ENCODE measurements around the gene PRSS57. TPM values are rescaled to one million over a fixed set of nuclear protein-coding genes. Genes with fewer than 3 reads are reported as not detected.
A peak's percentile ranks its signal among the peaks of the same experiment; 100 is the strongest.

The PRSS57 gene
- total and polyA plus RNA-seq, 2 of the 4 experiments (the other 2 are of a cell fraction), result not detected

GRCh38 chr19:682678-683320 is 12.5 kb downstream of the PRSS57 start:
- peaks cover 11% of the 10 kb centered on the region for H4K20me1 ChIP-seq (ENCODE audit: insufficient read depth, low read length)
- in situ Hi-C loops (cut with MboI; ENCODE audit: low sequenced_read_pairs), result no loop called here
- no peaks in the 10 kb centered on the region for H3K27me3 ChIP-seq (ENCODE audit: control insufficient read depth, insufficient read depth, low read length)
- H3K18ac ChIP-seq (ENCODE audit: low read depth, low read length), result no peak overlapping the region
- no peak overlapping the region for H2BK5ac ChIP-seq (ENCODE audit: low read depth, low read length, poor library complexity, severe bottlenecking)
- ATAC-seq (ENCODE audit: low read depth), result no peak
- BruUV-seq (replicated peaks), result no TSS peak
- no peaks in the 10 kb centered on the region for H3K9me3 ChIP-seq (ENCODE audit: control insufficient read depth, insufficient read depth, low read length)
- H3K4me1 ChIP-seq (ENCODE audit: control insufficient read depth, insufficient read depth, low read length), result peaks cover 7% of the 10 kb centered on the region
- no peak overlapping the region for H2AK5ac ChIP-seq (ENCODE audit: low read depth, low read length)
- dilution Hi-C loops (cut with HindIII; ENCODE audit: low sequenced_read_pairs, unreplicated experiment), result no loop called here
- H3K79me1 ChIP-seq (ENCODE audit: low read depth in 1 of 2, low read length in 2 of 2), result peaks cover 6 to 38% of the 10 kb centered on the region in 2 experiments; a peak in 3 of 4 replicates
- no peak overlapping the region for H3K27ac ChIP-seq (ENCODE audit: insufficient read depth, low read length)
- peaks cover 2% of the 10 kb centered on the region; the same call in 1 of the 2 replicates for H3K36me3 ChIP-seq (ENCODE audit: control insufficient read depth, insufficient read depth, low read length)
- no peak overlapping the region for H3K14ac ChIP-seq (replicated peaks; ENCODE audit: low read depth, low read length)
- DNase-seq, result no peak
- no peak for TF ChIP-seq RFX5 (IDR thresholded peaks at IDR 0.05; ENCODE audit: low read depth, low read length)
- no peak for TF ChIP-seq BHLHE40 (IDR thresholded peaks at IDR 0.05; ENCODE audit: low read depth, low read length)
- TF ChIP-seq CTCF (conservative IDR thresholded peaks at IDR 0.05; ENCODE audit: low read depth, low read length), result no peak
- TF ChIP-seq ELK1 (IDR thresholded peaks at IDR 0.05; ENCODE audit: borderline replicate concordance, low read depth, low read length), result no peak
- TF ChIP-seq RCOR1 (IDR thresholded peaks at IDR 0.05; ENCODE audit: insufficient replicate concordance, low read length), result no peak
- no peak for TF ChIP-seq SMC3 (IDR thresholded peaks at IDR 0.05; ENCODE audit: low read depth, low read length)
- no peak for TF ChIP-seq NFE2L2 (IDR thresholded peaks at IDR 0.05; ENCODE audit: low read depth, low read length)
- no peak for TF ChIP-seq USF2 (IDR thresholded peaks at IDR 0.05; ENCODE audit: low read depth, low read length)
- no peak for TF ChIP-seq CHD1 (IDR thresholded peaks at IDR 0.05; ENCODE audit: low read depth, low read length)
- TF ChIP-seq FOS (IDR thresholded peaks at IDR 0.05; ENCODE audit: low read depth, low read length), result no peak
- TF ChIP-seq RAD21 (IDR thresholded peaks at IDR 0.05; ENCODE audit: low read length), result no peak
- TF ChIP-seq MXI1 (IDR thresholded peaks at IDR 0.05; ENCODE audit: borderline replicate concordance, low read depth, low read length), result no peak
- TF ChIP-seq MAZ (IDR thresholded peaks at IDR 0.05; ENCODE audit: borderline replicate concordance, low read depth, low read length), result no peak
- no peak for TF ChIP-seq POLR2A (IDR thresholded peaks at IDR 0.05; ENCODE audit: low read depth, low read length)
- TF ChIP-seq CEBPB (IDR thresholded peaks at IDR 0.05; ENCODE audit: low read depth, low read length), result no peak
- POLR2A ChIA-PET (ENCODE audit: unreplicated experiment), result no interaction called here
- no peak overlapping the region for H3K4me3 ChIP-seq (ENCODE audit: insufficient read depth, low read depth, low read length)
- CTCF ChIA-PET, result no interaction called here
- no peak overlapping the region for H2BK15ac ChIP-seq (ENCODE audit: low read depth, low read length)
- 88% methylated on average over 12 of the region's 25 CpGs; no CpG with 5 or more reads in 1 of the 2 experiments for WGBS, 2 experiments (ENCODE audit: extremely low coverage in 2 of 2, insufficient read length in 1 of 2)
- intact Hi-C loops (cut with micrococcal nuclease), result no loop called here
- H3K4ac ChIP-seq (ENCODE audit: low read depth, low read length), result no peak overlapping the region
- H4K5ac ChIP-seq (ENCODE audit: low read depth, low read length), result no peak overlapping the region
- H3K9ac ChIP-seq (ENCODE audit: low read depth, low read length), result no peak overlapping the region
- peaks cover 8% of the 10 kb centered on the region for H3K9me1 ChIP-seq (ENCODE audit: insufficient read depth, low read length)
- peak overlapping the region; percentile 23 for H2AFZ ChIP-seq (replicated peaks; ENCODE audit: low read length, poor library complexity)
- no peak overlapping the region for H4K91ac ChIP-seq (ENCODE audit: insufficient read depth, low read depth, low read length)
- no peak overlapping the region for H3K23ac ChIP-seq (ENCODE audit: low read depth, low read length)
- H4K8ac ChIP-seq (ENCODE audit: low read depth in 2 of 2, low read length in 2 of 2), result no peak overlapping the region
- no peak overlapping the region for H2AK9ac ChIP-seq (replicated peaks; ENCODE audit: low read depth, low read length, poor library complexity)
- no peak overlapping the region for H3K56ac ChIP-seq (ENCODE audit: extremely low read depth, insufficient read depth, low read length)
- no peak overlapping the region for H2BK120ac ChIP-seq (ENCODE audit: low read depth, low read length)
- no peak overlapping the region for H2BK20ac ChIP-seq (ENCODE audit: low read depth, low read length)
- H3K4me2 ChIP-seq (ENCODE audit: low read depth, low read length), result no peak overlapping the region

Data from IMR-90 (cell line).